ENCODE measurements around the gene SELENBP1. TPM values are rescaled to one million over a fixed set of nuclear protein-coding genes. Genes with fewer than 3 reads are reported as not detected.
"Not testable (repeated sequence)": the region's sequence is repeated elsewhere in the genome, so short reads cannot be mapped to it uniquely, and the experiment has no call there.

SELENBP1 gene
- total and polyA plus RNA-seq, 7 donors, result 12.7 to 89.2 (median 41.2) TPM

DNA sequence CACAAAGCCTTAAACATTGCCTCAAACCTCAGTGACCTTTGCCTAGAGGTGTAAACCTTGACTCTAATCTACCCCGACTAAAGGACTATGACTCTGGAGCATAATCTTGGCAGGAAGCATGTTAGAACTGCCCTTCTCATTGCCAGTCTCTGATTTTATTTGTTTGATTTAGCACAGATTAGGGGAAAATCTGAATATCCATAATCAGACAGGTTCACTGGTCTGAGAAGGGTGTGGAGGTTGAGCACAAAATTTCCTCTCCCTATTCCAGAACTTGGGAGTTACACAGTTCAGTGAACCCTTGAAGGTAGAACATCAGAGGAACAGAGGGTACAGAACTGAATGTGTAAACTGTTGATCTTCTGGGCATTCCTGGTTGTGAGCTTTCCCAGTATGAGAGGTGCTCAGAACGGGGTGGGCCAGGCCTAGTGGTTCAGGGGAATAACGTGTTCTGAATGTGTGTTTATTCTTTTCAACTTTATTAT is 18.6 kb upstream of the SELENBP1 start:
- Histone ChIP-seq H3K4me3 (no peak overlapping the region), H3K27ac (no peak overlapping the region), H3K27me3 (ENCODE audit: insufficient read depth in 3 of 3, low read length in 2 of 3) (no peaks in the 10 kb centered on the region), H3K36me3 (ENCODE audit: insufficient read depth in 1 of 2, low read depth in 1 of 2) (no peaks in the 10 kb centered on the region), H3K4me1 (no peaks in the 10 kb centered on the region), H3K9me3 (no peaks in the 10 kb centered on the region)
- TF ChIP-seq, protein P1, sequence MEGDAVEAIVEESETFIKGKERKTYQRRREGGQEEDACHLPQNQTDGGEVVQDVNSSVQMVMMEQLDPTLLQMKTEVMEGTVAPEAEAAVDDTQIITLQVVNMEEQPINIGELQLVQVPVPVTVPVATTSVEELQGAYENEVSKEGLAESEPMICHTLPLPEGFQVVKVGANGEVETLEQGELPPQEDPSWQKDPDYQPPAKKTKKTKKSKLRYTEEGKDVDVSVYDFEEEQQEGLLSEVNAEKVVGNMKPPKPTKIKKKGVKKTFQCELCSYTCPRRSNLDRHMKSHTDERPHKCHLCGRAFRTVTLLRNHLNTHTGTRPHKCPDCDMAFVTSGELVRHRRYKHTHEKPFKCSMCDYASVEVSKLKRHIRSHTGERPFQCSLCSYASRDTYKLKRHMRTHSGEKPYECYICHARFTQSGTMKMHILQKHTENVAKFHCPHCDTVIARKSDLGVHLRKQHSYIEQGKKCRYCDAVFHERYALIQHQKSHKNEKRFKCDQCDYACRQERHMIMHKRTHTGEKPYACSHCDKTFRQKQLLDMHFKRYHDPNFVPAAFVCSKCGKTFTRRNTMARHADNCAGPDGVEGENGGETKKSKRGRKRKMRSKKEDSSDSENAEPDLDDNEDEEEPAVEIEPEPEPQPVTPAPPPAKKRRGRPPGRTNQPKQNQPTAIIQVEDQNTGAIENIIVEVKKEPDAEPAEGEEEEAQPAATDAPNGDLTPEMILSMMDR (IDR thresholded peaks at IDR 0.05), result no peak
- intact Hi-C loops (cut with DNase I), result loop anchor here in 1 of 2 donors (10.0 kb wide), 1 partner anchor 46 kb away; the partner anchor contains the start of gene RFX5
- DNase-seq, result no peak
- no peak for ATAC-seq
- 80 to 86% (median 81%) methylated on average over 3 of the region's 3 CpGs for WGBS, 3 donors

GRCh38 chr1:151390221-151391078 is 17.9 kb upstream of the SELENBP1 start:
- not testable (repeated sequence) for H3K4me1 ChIP-seq; DNase-seq; ATAC-seq; H3K9me3 ChIP-seq; H3K27ac ChIP-seq; H3K4me3 ChIP-seq; H3K36me3 ChIP-seq (ENCODE audit: insufficient read depth in 1 of 2, low read depth in 1 of 2); H3K27me3 ChIP-seq (ENCODE audit: insufficient read depth in 3 of 3, low read length in 2 of 3)
- intact Hi-C loops (cut with DNase I), result loop anchor here in 1 of 2 donors (10.0 kb wide), 1 partner anchor 46 kb away; the partner anchor contains the start of gene RFX5
- WGBS, 3 donors, result 92 to 95% (median 92%) methylated on average over 20 to 22 of the region's 22 CpGs

- H3K27me3 ChIP-seq (ENCODE audit: insufficient read depth in 3 of 3, low read length in 2 of 3), result no peaks in the 10 kb centered on the region
- TF ChIP-seq, protein P1 (IDR thresholded peaks at IDR 0.05), result no peak
- no peak overlapping the region for H3K4me3 ChIP-seq
- no peaks in the 10 kb centered on the region for H3K36me3 ChIP-seq (ENCODE audit: insufficient read depth in 1 of 2, low read depth in 1 of 2)
- H3K9me3 ChIP-seq, result no peaks in the 10 kb centered on the region
- 87 to 93% (median 90%) methylated on average over 2 of the region's 2 CpGs for WGBS, 3 donors
- DNase-seq (no peak), ATAC-seq (no peak)
- no peak overlapping the region for H3K27ac ChIP-seq
- intact Hi-C loops (cut with DNase I), result no loop called here
- H3K4me1 ChIP-seq, result no peaks in the 10 kb centered on the region
These were observed 13.5 kb upstream of the SELENBP1 start for GRCh38 chr1:151386002-151386401.

DNA sequence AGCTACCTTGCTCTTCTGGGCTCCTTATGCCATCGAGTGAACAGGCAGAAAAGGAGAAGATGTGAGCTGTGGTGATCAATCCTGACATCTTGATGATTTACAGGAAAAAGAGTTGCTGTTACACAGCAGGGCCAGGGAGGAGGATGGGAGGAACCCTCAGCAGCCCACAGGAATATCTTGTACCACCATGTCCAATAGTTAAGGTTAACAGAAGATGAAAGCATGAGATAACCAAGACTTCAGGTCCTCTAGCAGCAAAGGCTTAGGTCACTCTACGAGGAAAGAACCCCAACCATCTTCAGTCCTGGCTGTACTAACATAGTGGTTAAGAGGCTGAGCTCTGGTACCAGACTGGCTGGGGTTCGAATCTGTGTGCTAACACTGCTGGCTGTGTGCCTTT is 12.1 kb upstream of the SELENBP1 start:
- no peaks in the 10 kb centered on the region for H3K4me1 ChIP-seq
- H3K27me3 ChIP-seq (ENCODE audit: insufficient read depth in 3 of 3, low read length in 2 of 3), result no peaks in the 10 kb centered on the region
- no peaks in the 10 kb centered on the region for H3K36me3 ChIP-seq (ENCODE audit: insufficient read depth in 1 of 2, low read depth in 1 of 2)
- H3K9me3 ChIP-seq, result no peaks in the 10 kb centered on the region
- TF ChIP-seq, protein P1 (IDR thresholded peaks at IDR 0.05), result no peak
- H3K4me3 ChIP-seq, result no peak overlapping the region
- no peak for ATAC-seq
- 69 to 77% (median 70%) methylated on average over 3 of the region's 3 CpGs for WGBS, 3 donors
- H3K27ac ChIP-seq, result no peak overlapping the region
- DNase-seq, result no peak
- intact Hi-C loops (cut with DNase I), result no loop called here

DNA sequence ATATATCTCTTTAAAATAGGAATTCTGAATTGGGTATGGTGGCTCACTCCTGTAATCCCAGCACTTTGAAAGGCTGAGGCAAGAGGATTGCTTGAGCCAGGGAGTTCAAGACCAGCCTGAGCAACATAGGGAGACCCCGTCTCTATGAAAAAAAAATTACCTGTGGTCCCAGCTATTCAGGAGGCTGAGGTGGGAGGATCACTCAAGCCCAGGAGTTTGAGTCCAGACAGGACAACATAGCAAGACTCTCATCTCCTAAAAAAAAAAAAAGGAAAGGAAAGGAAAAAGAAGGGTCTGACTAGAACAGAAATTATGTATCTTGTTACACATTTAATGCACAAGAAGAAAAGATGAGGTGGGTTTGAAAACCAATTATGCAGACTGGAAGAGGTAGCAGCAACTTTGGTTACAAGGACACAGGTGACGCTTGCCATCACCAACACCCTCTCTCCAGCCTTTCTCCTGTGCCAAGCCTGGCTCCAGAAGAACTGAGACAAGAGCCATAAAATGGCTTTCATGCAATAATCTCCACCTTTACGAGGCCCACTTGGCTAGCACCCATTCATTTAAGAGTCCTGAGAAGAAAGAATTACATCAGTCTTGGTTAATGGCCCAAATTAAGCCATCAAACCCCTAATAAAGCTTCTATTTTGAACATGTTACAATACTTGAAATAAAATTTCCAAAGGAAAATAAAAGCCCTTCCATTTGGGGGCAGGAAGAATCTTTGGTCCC is 4.8 kb upstream of the SELENBP1 start:
- no peaks in the 10 kb centered on the region for H3K9me3 ChIP-seq
- intact Hi-C loops (cut with DNase I), result no loop called here
- 67 to 70% (median 70%) methylated on average over 3 of the region's 3 CpGs for WGBS, 3 donors
- peaks cover 4% of the 10 kb centered on the region for H3K4me1 ChIP-seq
- TF ChIP-seq, protein P1 (IDR thresholded peaks at IDR 0.05), result no peak
- DNase-seq (no peak), ATAC-seq (no peak)
- H3K27me3 ChIP-seq (ENCODE audit: insufficient read depth in 3 of 3, low read length in 2 of 3), result no peaks in the 10 kb centered on the region
- no peak overlapping the region for H3K4me3 ChIP-seq
- H3K36me3 ChIP-seq (ENCODE audit: insufficient read depth in 1 of 2, low read depth in 1 of 2), result no peaks in the 10 kb centered on the region
- no peak overlapping the region for H3K27ac ChIP-seq
